ENCODE data around the gene ANKRD33B. TPM values are rescaled to one million over a fixed set of nuclear protein-coding genes. Genes with fewer than 3 reads are reported as not detected.

Gene ANKRD33B
- total and polyA plus RNA-seq, 2 donors (not counting 1 experiment from before 2014, with no cell fraction given): 7.7 to 7.8 TPM

DNA sequence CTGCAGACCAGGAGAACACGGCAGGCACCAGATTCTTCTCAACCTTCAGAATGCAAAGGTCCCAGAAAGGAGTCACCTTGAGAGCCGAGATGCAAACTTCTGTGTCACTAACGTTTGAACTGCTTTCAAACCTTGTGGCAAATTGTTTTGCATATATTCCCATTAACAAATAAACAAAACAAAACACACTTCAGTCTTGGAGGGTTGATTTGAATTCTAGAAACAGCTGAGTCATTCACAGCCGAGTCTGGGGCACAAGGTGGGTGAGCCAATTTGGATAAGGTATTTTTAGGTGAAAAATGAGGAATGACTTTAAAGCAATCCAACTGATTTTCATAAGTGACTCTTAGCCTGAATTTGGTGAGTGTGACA is 38.8 kb upstream of the ANKRD33B start:
- no peaks in the 10 kb centered on the region for H3K36me3 ChIP-seq (ENCODE audit: control insufficient read depth, insufficient read depth, low read length)
- no peaks in the 10 kb centered on the region for H3K27me3 ChIP-seq (ENCODE audit: control insufficient read depth, insufficient read depth, low read length)
- H3K4me3 ChIP-seq (replicated peaks in 1 of 4; ENCODE audit: control extremely low read depth in 1 of 4, insufficient read depth in 1 of 4, low read depth in 3 of 4, low read length in 4 of 4): no peak overlapping the region
- peak overlapping the region; percentile 9 for H3K4me2 ChIP-seq (ENCODE audit: extremely low read depth, insufficient read depth, low read length)
- H3K9me3 ChIP-seq (ENCODE audit: control insufficient read depth, insufficient read depth, low read depth, low read length): no peaks in the 10 kb centered on the region
- peaks cover 21% of the 10 kb centered on the region for H3K4me1 ChIP-seq (ENCODE audit: control insufficient read depth, extremely low read depth, insufficient read depth, low read length)
- H4K20me1 ChIP-seq (ENCODE audit: control insufficient read depth, extremely low read depth, insufficient read depth, low read length): no peaks in the 10 kb centered on the region
- H3K9ac ChIP-seq (ENCODE audit: insufficient read depth, low read length): no peak overlapping the region
- peak overlapping the region; percentile 42 for H3K27ac ChIP-seq (ENCODE audit: insufficient read depth, low read length)
- DNase-seq (ENCODE audit: low read depth in 2 of 2): no peak
- H3K79me2 ChIP-seq (ENCODE audit: control insufficient read depth, insufficient read depth, low read length): no peaks in the 10 kb centered on the region
- H2AFZ ChIP-seq (ENCODE audit: low read length): no peak overlapping the region
- TF ChIP-seq, protein P1, sequence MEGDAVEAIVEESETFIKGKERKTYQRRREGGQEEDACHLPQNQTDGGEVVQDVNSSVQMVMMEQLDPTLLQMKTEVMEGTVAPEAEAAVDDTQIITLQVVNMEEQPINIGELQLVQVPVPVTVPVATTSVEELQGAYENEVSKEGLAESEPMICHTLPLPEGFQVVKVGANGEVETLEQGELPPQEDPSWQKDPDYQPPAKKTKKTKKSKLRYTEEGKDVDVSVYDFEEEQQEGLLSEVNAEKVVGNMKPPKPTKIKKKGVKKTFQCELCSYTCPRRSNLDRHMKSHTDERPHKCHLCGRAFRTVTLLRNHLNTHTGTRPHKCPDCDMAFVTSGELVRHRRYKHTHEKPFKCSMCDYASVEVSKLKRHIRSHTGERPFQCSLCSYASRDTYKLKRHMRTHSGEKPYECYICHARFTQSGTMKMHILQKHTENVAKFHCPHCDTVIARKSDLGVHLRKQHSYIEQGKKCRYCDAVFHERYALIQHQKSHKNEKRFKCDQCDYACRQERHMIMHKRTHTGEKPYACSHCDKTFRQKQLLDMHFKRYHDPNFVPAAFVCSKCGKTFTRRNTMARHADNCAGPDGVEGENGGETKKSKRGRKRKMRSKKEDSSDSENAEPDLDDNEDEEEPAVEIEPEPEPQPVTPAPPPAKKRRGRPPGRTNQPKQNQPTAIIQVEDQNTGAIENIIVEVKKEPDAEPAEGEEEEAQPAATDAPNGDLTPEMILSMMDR (conservative IDR thresholded peaks at IDR 0.05 in 1 of 2, IDR thresholded peaks at IDR 0.05 in 1 of 2; ENCODE audit: low read depth in 1 of 2, low read length in 2 of 2): no peak
- no peak for TF ChIP-seq EZH2 (IDR thresholded peaks at IDR 0.05; ENCODE audit: low read length, missing control alignments)

DNA sequence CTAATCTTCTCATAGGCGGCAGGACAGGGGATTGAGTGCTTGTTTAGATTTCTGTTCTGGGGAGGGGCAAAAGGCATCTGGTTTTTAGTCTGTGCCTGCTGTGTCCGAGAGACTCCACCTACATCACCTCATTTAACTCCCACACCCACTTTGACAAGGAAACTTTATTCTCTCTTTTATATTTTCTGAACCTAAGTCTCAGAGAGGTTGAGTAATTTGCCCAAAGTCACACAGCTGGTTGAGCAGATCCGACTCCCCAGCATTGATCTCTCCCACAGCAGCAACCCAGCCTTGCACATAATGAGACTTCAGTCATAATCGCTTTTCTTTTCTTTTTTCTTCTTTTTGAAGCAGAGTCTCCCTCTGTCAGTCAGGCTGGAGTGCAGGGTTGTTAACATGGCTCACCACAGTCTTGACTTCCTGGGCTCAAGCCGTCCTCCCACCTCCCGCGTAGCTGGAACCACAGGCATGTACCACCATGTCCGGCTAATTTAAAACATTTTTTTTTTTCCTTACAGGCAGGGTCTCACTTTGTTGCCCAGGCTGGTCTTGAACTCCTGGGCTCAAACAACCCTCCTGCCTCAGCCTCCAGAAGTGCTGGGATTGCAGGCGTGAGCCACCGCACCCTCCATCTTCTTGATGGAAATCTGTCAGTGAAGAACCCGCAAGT is 36.5 kb upstream of the ANKRD33B start:
- Histone ChIP-seq H3K36me3 (ENCODE audit: control insufficient read depth, insufficient read depth, low read length) (no peaks in the 10 kb centered on the region), H2AFZ (ENCODE audit: low read length) (no peak overlapping the region), H3K27me3 (ENCODE audit: control insufficient read depth, insufficient read depth, low read length) (no peaks in the 10 kb centered on the region), H3K9ac (ENCODE audit: insufficient read depth, low read length) (no peak overlapping the region), H4K20me1 (ENCODE audit: control insufficient read depth, extremely low read depth, insufficient read depth, low read length) (no peaks in the 10 kb centered on the region), H3K4me1 (ENCODE audit: control insufficient read depth, extremely low read depth, insufficient read depth, low read length) (peaks cover 19% of the 10 kb centered on the region), H3K4me3 (replicated peaks in 1 of 4; ENCODE audit: control extremely low read depth in 1 of 4, insufficient read depth in 1 of 4, low read depth in 3 of 4, low read length in 4 of 4) (no peak overlapping the region), H3K27ac (ENCODE audit: insufficient read depth, low read length) (peak overlapping the region; percentile 30), H3K9me3 (ENCODE audit: control insufficient read depth, insufficient read depth, low read depth, low read length) (no peaks in the 10 kb centered on the region), H3K4me2 (ENCODE audit: extremely low read depth, insufficient read depth, low read length) (peak overlapping the region; percentile 2), H3K79me2 (ENCODE audit: control insufficient read depth, insufficient read depth, low read length) (no peaks in the 10 kb centered on the region)
- TF ChIP-seq EZH2 (IDR thresholded peaks at IDR 0.05; ENCODE audit: low read length, missing control alignments): no peak
- TF ChIP-seq, protein P1 (conservative IDR thresholded peaks at IDR 0.05 in 1 of 2, IDR thresholded peaks at IDR 0.05 in 1 of 2; ENCODE audit: low read depth in 1 of 2, low read length in 2 of 2): no peak
- DNase-seq (ENCODE audit: low read depth in 2 of 2): peak in 1 of 2 donors; percentile 84

DNA sequence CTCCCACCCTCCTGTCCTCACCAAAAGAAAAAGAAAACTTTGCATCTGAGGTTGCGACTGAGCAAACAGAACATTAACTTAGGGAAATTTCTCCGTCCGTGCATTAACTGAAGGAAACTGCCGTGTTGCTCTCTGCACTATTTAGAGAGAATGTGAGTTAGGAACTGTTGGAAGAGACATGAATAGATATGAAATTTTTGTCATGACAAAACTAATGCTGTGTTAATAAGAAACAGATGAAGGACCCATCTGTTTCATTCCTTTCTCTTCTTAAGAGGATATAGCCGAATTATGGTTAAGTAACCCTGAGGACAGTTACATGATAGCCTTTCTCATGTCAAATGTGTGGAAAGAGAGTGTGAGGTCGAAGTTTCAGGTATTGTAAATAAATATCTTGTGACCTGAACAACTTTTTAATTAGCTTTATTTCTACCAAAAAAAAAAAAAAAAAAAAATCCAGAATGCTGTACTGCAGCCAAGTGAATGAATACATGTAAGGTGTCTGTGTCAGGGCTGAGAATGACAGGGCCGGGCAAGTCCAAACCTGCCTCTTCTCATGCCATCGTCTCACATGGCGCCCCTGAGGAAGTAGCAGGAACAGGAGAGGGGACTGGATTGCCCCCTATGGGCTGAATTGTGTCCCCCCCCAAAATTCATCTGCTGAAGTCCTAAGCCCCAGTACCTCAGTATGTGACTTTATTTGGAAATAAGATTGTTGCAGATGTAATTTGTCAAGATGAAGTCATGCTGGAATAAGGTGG is 35.6 kb upstream of the ANKRD33B start:
- peak; percentile 35 to 42 for DNase-seq (ENCODE audit: low read depth in 2 of 2)
- H3K36me3 ChIP-seq (ENCODE audit: control insufficient read depth, insufficient read depth, low read length): no peaks in the 10 kb centered on the region
- no peaks in the 10 kb centered on the region for H4K20me1 ChIP-seq (ENCODE audit: control insufficient read depth, extremely low read depth, insufficient read depth, low read length)
- no peaks in the 10 kb centered on the region for H3K27me3 ChIP-seq (ENCODE audit: control insufficient read depth, insufficient read depth, low read length)
- H3K79me2 ChIP-seq (ENCODE audit: control insufficient read depth, insufficient read depth, low read length): no peaks in the 10 kb centered on the region
- no peak overlapping the region for H3K4me3 ChIP-seq (replicated peaks in 1 of 4; ENCODE audit: control extremely low read depth in 1 of 4, insufficient read depth in 1 of 4, low read depth in 3 of 4, low read length in 4 of 4)
- H3K27ac ChIP-seq (ENCODE audit: insufficient read depth, low read length): peak overlapping the region; percentile 30
- TF ChIP-seq EZH2 (IDR thresholded peaks at IDR 0.05; ENCODE audit: low read length, missing control alignments): no peak
- TF ChIP-seq, protein P1 (conservative IDR thresholded peaks at IDR 0.05 in 1 of 2, IDR thresholded peaks at IDR 0.05 in 1 of 2; ENCODE audit: low read depth in 1 of 2, low read length in 2 of 2): peak; percentile 8 to 24
- peak overlapping the region; percentile 0 for H3K4me2 ChIP-seq (ENCODE audit: extremely low read depth, insufficient read depth, low read length)
- H3K9ac ChIP-seq (ENCODE audit: insufficient read depth, low read length): no peak overlapping the region
- H3K4me1 ChIP-seq (ENCODE audit: control insufficient read depth, extremely low read depth, insufficient read depth, low read length): peaks cover 19% of the 10 kb centered on the region
- no peak overlapping the region for H2AFZ ChIP-seq (ENCODE audit: low read length)
- H3K9me3 ChIP-seq (ENCODE audit: control insufficient read depth, insufficient read depth, low read depth, low read length): no peaks in the 10 kb centered on the region

All from fibroblast of lung (primary cell).